Neural cell (in vitro differentiated cells): ENCODE data around the gene RNF157. TPM values are rescaled to one million over a fixed set of nuclear protein-coding genes. Genes with fewer than 3 reads are reported as not detected.

Experiments used
- H2AFZ ChIP-seq: fragments of 200-600, 300-800 bp; sonication (generic), shearing (Covaris generic); 2 replicates; pipeline ENCODE4 v1.6.0; 2014; ENCODE audit warnings: low read depth, mild to moderate bottlenecking, antibody characterized with exemption, low read length, moderate library complexity
- H3F3A ChIP-seq: fragments of 200-600 bp; shearing (Covaris generic); 2 replicates; pipeline ENCODE4 v1.6.1; 2016; ENCODE audit warnings: mild to moderate bottlenecking, moderate library complexity, mixed read lengths, antibody characterized with exemption, low read length; ENCODE audit not compliant: insufficient read depth, poor library complexity, severe bottlenecking
- H3K27ac ChIP-seq: fragments of 200-600, 300-800 bp; sonication (generic), shearing (Covaris generic); 2 replicates; pipeline ENCODE4 v1.5.1; 2014; ENCODE audit warnings: mild to moderate bottlenecking, low read length, moderate library complexity
- H3K27me3 ChIP-seq: fragments of 300-800, 200-600 bp; sonication (generic), shearing (Covaris generic); 2 replicates; pipeline ENCODE4 v1.6.0; 2014; ENCODE audit warnings: mild to moderate bottlenecking, low read depth, low read length, moderate library complexity; ENCODE audit not compliant: insufficient read depth
- H3K36me3 ChIP-seq: fragments of 300-800, 200-600 bp; sonication (generic), shearing (Covaris generic); 2 replicates; pipeline ENCODE4 v1.5.1; 2014; ENCODE audit warnings: mild to moderate bottlenecking, antibody characterized with exemption, low read length, moderate library complexity; ENCODE audit not compliant: insufficient read depth
- H3K4me2 ChIP-seq: fragments of 300-800, 200-600 bp; sonication (generic), shearing (Covaris generic); 2 replicates; pipeline ENCODE4 v1.6.0; 2014; ENCODE audit warnings: mild to moderate bottlenecking, low read length
- H3K4me3 ChIP-seq: fragments of 300-800, 200-600 bp; sonication (generic), shearing (Covaris generic); 2 replicates; pipeline ENCODE4 v1.5.1; 2014; ENCODE audit warnings: mild to moderate bottlenecking, low read length, moderate library complexity
- H3K79me2 ChIP-seq: fragments of 200-600 bp; shearing (Covaris generic); replicated peaks from 2 replicates; pipeline ENCODE4 v1.6.0; 2014; ENCODE audit warnings: mild to moderate bottlenecking, low read length, moderate library complexity; ENCODE audit not compliant: insufficient read depth
- H3K9ac ChIP-seq: fragments of 300-800, 200-600 bp; sonication (generic), shearing (Covaris generic); 2 replicates; pipeline ENCODE4 v1.6.1; 2016; ENCODE audit warnings: mild to moderate bottlenecking, low read length, mixed read lengths
- H3K9me2 ChIP-seq: fragments of 200-600 bp; shearing (Covaris generic); 2 replicates; pipeline ENCODE4 v1.6.1; 2016; ENCODE audit warnings: mild to moderate bottlenecking, low read length, mixed read lengths; ENCODE audit not compliant: insufficient read depth
- H3K9me3 ChIP-seq: fragments of 200-600, 300-800 bp; sonication (generic), shearing (Covaris generic); 2 replicates; pipeline ENCODE4 v1.6.1; 2016; ENCODE audit warnings: mild to moderate bottlenecking, mixed run types, low read length, moderate library complexity, mixed read lengths
- H4K20me1 ChIP-seq: fragments of 200-600 bp; shearing (Covaris generic); 2 replicates; pipeline ENCODE4 v1.6.1; 2016; ENCODE audit warnings: mild to moderate bottlenecking, mixed run types; ENCODE audit not compliant: insufficient read depth
- CTCF ChIP-seq: fragments of 450-650 bp; IDR thresholded peaks from 2 replicates; pipeline ENCODE4 v1.5.1; 2014; ENCODE audit warnings: antibody characterized with exemption, mild to moderate bottlenecking, moderate library complexity; ENCODE audit not compliant: poor library complexity, severe bottlenecking
- EP300 ChIP-seq: fragments of 450-650 bp; conservative IDR thresholded peaks from 2 replicates; pipeline ENCODE4 v1.6.1; 2014; ENCODE audit warnings: antibody characterized with exemption, mild to moderate bottlenecking, moderate library complexity; ENCODE audit not compliant: poor library complexity, severe bottlenecking
- EZH2 ChIP-seq: fragments of 200-600, 300-800 bp; shearing (Covaris generic), sonication (generic); IDR thresholded peaks from 2 replicates; pipeline ENCODE4 v1.6.1; 2014; ENCODE audit warnings: antibody characterized with exemption, low read length, borderline replicate concordance, mild to moderate bottlenecking; ENCODE audit not compliant: insufficient read depth, poor library complexity, severe bottlenecking
- MXI1 ChIP-seq: fragments of 450-650 bp; conservative IDR thresholded peaks from 2 replicates; pipeline ENCODE4 v1.6.1; 2014; ENCODE audit warnings: antibody characterized with exemption, mild to moderate bottlenecking; ENCODE audit not compliant: poor library complexity, severe bottlenecking
- POLR2AphosphoS5 ChIP-seq: IDR thresholded peaks from 2 replicates; pipeline ENCODE4 v1.6.1; 2012
- RAD21 ChIP-seq: fragments of 450-650 bp; conservative IDR thresholded peaks from 2 replicates; pipeline ENCODE4 v1.6.1; 2014; ENCODE audit warnings: antibody characterized with exemption, mild to moderate bottlenecking, moderate library complexity
- REST ChIP-seq: IDR thresholded peaks from 2 replicates; pipeline ENCODE4 v1.6.1; 2012; ENCODE audit warnings: borderline replicate concordance
- SMC3 ChIP-seq: fragments of 450-650 bp; conservative IDR thresholded peaks from 2 replicates; pipeline ENCODE4 v1.6.1; 2014; ENCODE audit warnings: antibody characterized with exemption, mild to moderate bottlenecking, moderate library complexity; ENCODE audit not compliant: poor library complexity
- TAF1 ChIP-seq: IDR thresholded peaks from 2 replicates; pipeline ENCODE4 v1.6.1; 2012; ENCODE audit warnings: low read depth
- polyA plus RNA-seq: library from polyadenylated mRNA; depleted of rRNA; stranded (reverse); fragments of >200 nt; gene quantifications from 2 replicates; pipeline ENCODE4 v1.2.3, GENCODE V29; 2014

Gene RNF157
- polyA plus RNA-seq, 1 donor from 2014 or later: 15.9 TPM

- Histone ChIP-seq H3F3A (no peaks in the 10 kb centered on the region), H4K20me1 (no peaks in the 10 kb centered on the region), H3K4me3 (no peak overlapping the region), H3K36me3 (no peaks in the 10 kb centered on the region), H3K27ac (no peak overlapping the region), H3K9ac (no peak overlapping the region), H3K9me2 (no peaks in the 10 kb centered on the region), H3K79me2 (peaks cover 14% of the 10 kb centered on the region), H3K27me3 (no peaks in the 10 kb centered on the region), H3K9me3 (no peaks in the 10 kb centered on the region), H2AFZ (no peak overlapping the region), H3K4me2 (no peak overlapping the region)
- TF ChIP-seq TAF1 (no peak), POLR2AphosphoS5 (peak; percentile 30)
These were observed 31.6 kb upstream of the RNF157 start for GRCh38 chr17:76271669-76272540.

GRCh38 chr17:76270770-76271668, 30.7 kb upstream of the RNF157 start:
- no peaks in the 10 kb centered on the region for H3K9me2 ChIP-seq
- H3K4me2 ChIP-seq: no peak overlapping the region
- TF ChIP-seq SMC3: no peak
- TF ChIP-seq MXI1: no peak
- TF ChIP-seq POLR2AphosphoS5: no peak
- no peak for TF ChIP-seq EP300
- no peak for TF ChIP-seq EZH2
- TF ChIP-seq REST: no peak
- no peak for TF ChIP-seq RAD21
- TF ChIP-seq CTCF: no peak
- no peak for TF ChIP-seq TAF1
- no peak overlapping the region for H3K27ac ChIP-seq
- no peak overlapping the region for H2AFZ ChIP-seq
- H3K9me3 ChIP-seq: no peaks in the 10 kb centered on the region
- H3K27me3 ChIP-seq: no peaks in the 10 kb centered on the region
- H3F3A ChIP-seq: no peaks in the 10 kb centered on the region
- no peaks in the 10 kb centered on the region for H4K20me1 ChIP-seq
- H3K36me3 ChIP-seq: no peaks in the 10 kb centered on the region
- peaks cover 22% of the 10 kb centered on the region for H3K79me2 ChIP-seq
- H3K9ac ChIP-seq: no peak overlapping the region
- no peak overlapping the region for H3K4me3 ChIP-seq
